Effector memory CD4-positive, alpha-beta T cell (primary cell): Measurements from ENCODE around the gene RAD51B.

ENCODE experiments used
- DNase-seq, 3 donors: peaks; one replicate each; pipeline ENCODE4 v3.0.0-alpha.2; 2020
- H3K27ac ChIP-seq: 2 replicates; pipeline ENCODE4 v1.7.0; 2013; ENCODE audit warnings: mild to moderate bottlenecking, low read length, moderate library complexity; ENCODE audit not compliant: insufficient read depth, poor library complexity, severe bottlenecking
- H3K27me3 ChIP-seq: replicated peaks from 2 replicates; pipeline ENCODE4 v1.7.0; 2013; ENCODE audit warnings: mild to moderate bottlenecking, low read length; ENCODE audit not compliant: insufficient read depth, control insufficient read depth, poor library complexity, severe bottlenecking
- H3K36me3 ChIP-seq: 2 replicates; pipeline ENCODE4 v1.7.0; 2013; ENCODE audit warnings: mild to moderate bottlenecking, low read length, moderate library complexity; ENCODE audit not compliant: control insufficient read depth, insufficient read depth
- H3K4me1 ChIP-seq: 2 replicates; pipeline ENCODE4 v1.7.0; 2013; ENCODE audit warnings: low read length, mild to moderate bottlenecking; ENCODE audit not compliant: control insufficient read depth, insufficient read depth, poor library complexity, severe bottlenecking
- H3K4me3 ChIP-seq: 2 replicates; pipeline ENCODE4 v1.7.0; 2013; ENCODE audit warnings: low read length, low read depth, mild to moderate bottlenecking; ENCODE audit not compliant: insufficient read depth, poor library complexity, severe bottlenecking
- H3K9me3 ChIP-seq: 2 replicates; pipeline ENCODE4 v1.7.0; 2013; ENCODE audit warnings: mild to moderate bottlenecking, low read length, moderate library complexity; ENCODE audit not compliant: control insufficient read depth

The RAD51B gene

GRCh38 chr14:68652433-68652690, 832.8 kb downstream of the RAD51B start:
- Histone ChIP-seq H3K9me3 (no peaks in the 10 kb centered on the region), H3K36me3 (no peaks in the 10 kb centered on the region), H3K4me1 (no peaks in the 10 kb centered on the region), H3K27ac (no peak overlapping the region), H3K4me3 (no peak overlapping the region), H3K27me3 (no peaks in the 10 kb centered on the region)
- DNase-seq, result no peak

DNA sequence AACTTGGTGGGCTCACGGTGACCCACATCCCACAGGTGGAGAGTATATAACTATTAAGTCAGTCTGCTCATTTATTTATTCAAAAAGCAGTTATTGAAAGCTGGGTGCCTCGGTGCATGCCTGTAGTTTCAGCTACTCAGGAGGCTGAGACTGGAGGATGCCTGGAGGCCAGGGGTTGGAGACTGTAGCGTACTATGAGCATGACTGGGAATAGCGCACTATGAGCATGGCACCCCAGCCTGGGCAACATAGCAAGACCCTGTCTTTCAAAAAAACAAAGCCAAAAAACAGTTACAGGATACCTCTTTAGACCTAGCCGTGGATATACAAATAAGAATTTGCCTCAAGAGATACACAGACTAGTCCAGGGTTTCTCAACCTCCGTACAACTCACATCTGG, 833.5 kb downstream of the RAD51B start:
- Histone ChIP-seq H3K27me3 (no peaks in the 10 kb centered on the region), H3K9me3 (no peaks in the 10 kb centered on the region)
- DNase-seq, result no peak

GRCh38 chr14:68653804-68654203, 834.2 kb downstream of the RAD51B start:
- H3K27me3 ChIP-seq, result no peaks in the 10 kb centered on the region
- no peaks in the 10 kb centered on the region for H3K4me1 ChIP-seq
- DNase-seq, result no peak
- no peak overlapping the region for H3K27ac ChIP-seq
- no peak overlapping the region for H3K4me3 ChIP-seq
- H3K9me3 ChIP-seq, result no peaks in the 10 kb centered on the region
- H3K36me3 ChIP-seq, result no peaks in the 10 kb centered on the region

More for the DNA sequence above, 833.5 kb downstream of the RAD51B start:
- Histone ChIP-seq H3K36me3 (no peaks in the 10 kb centered on the region), H3K4me3 (no peak overlapping the region), H3K27ac (no peak overlapping the region), H3K4me1 (no peaks in the 10 kb centered on the region)

- no peak for DNase-seq
Observed at GRCh38 chr14:68654471-68654941, 834.9 kb downstream of the RAD51B start.

GRCh38 chr14:68655021-68655831, 835.6 kb downstream of the RAD51B start:
- no peak for DNase-seq
- Histone ChIP-seq H3K4me1 (no peaks in the 10 kb centered on the region), H3K36me3 (no peaks in the 10 kb centered on the region), H3K9me3 (no peaks in the 10 kb centered on the region), H3K4me3 (no peak overlapping the region), H3K27ac (no peak overlapping the region), H3K27me3 (no peaks in the 10 kb centered on the region)

More at GRCh38 chr14:68654471-68654941, 834.9 kb downstream of the RAD51B start:
- Histone ChIP-seq H3K27ac (no peak overlapping the region), H3K4me1 (no peaks in the 10 kb centered on the region), H3K4me3 (no peak overlapping the region), H3K27me3 (no peaks in the 10 kb centered on the region), H3K36me3 (no peaks in the 10 kb centered on the region), H3K9me3 (no peaks in the 10 kb centered on the region)

DNA sequence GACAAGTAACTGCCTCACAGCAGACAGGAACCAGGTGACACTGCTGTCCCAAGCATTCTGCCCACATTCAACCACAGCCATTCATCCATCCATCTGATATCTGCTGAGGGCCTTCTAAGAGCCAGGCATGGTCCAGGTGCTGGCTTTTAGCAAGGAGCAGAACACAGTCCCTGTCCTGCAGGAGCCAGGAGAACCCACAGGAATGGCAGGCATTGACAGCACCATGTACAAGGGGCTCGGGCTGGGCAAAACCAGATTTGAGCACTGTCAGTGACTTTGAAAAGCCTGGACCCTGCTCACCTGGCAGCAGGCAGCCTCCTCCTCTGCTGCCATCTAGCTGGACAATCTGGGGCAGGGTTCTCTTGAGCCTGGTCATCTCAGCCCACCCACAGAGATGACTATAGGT, 836.3 kb downstream of the RAD51B start:
- H3K4me1 ChIP-seq, result no peaks in the 10 kb centered on the region

GRCh38 chr14:68656452-68656851, 836.9 kb downstream of the RAD51B start:
- Histone ChIP-seq H3K36me3 (no peaks in the 10 kb centered on the region), H3K4me1 (no peaks in the 10 kb centered on the region), H3K27ac (no peak overlapping the region), H3K27me3 (no peaks in the 10 kb centered on the region), H3K9me3 (no peaks in the 10 kb centered on the region), H3K4me3 (no peak overlapping the region)
- DNase-seq, result no peak

More for the DNA sequence above, 836.3 kb downstream of the RAD51B start:
- Histone ChIP-seq H3K36me3 (no peaks in the 10 kb centered on the region), H3K4me3 (no peak overlapping the region), H3K27ac (no peak overlapping the region), H3K9me3 (no peaks in the 10 kb centered on the region), H3K27me3 (no peaks in the 10 kb centered on the region)
- DNase-seq, result no peak

DNA sequence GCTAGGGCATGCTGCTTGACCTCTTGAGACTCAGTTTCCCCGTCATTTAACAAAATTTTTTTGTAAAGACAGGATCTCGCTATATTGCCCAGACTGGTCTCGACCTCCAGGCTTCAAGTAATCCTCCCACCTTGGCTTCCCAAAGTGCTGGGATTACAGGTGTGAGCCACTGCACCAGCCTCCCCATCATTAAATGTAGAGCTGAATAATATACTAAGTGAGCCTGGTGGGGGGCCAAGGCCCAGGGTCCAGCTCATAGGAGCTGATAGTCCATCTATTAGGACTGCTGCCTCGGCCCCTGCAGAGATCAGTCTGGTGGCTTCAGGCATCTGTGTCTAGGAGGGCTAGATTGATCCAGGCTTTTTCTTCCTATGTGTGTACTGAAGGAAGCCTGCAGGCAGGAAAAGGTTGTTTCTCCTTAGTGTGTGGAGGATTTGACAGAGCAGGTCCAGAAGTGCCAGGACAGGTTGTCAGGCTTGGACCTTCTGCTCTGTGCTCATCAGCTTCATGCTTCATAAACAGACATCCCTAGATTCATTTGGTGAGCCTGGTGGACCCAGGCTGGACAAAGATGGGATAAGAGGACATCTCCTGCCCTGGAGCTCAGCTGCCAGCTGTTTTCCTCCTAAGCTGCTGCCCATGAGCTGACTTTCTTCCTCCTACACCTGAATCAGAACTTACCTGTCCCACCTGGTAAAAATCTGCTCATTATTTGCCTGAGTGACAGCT, 837.9 kb downstream of the RAD51B start:
- Histone ChIP-seq H3K27me3 (no peaks in the 10 kb centered on the region), H3K4me3 (no peak overlapping the region), H3K36me3 (no peaks in the 10 kb centered on the region), H3K4me1 (no peaks in the 10 kb centered on the region), H3K9me3 (no peaks in the 10 kb centered on the region), H3K27ac (no peak overlapping the region)
- DNase-seq, result no peak

- Histone ChIP-seq H3K4me1 (no peaks in the 10 kb centered on the region), H3K27ac (no peak overlapping the region), H3K4me3 (no peak overlapping the region), H3K36me3 (no peaks in the 10 kb centered on the region), H3K9me3 (no peaks in the 10 kb centered on the region), H3K27me3 (no peaks in the 10 kb centered on the region)
- no peak for DNase-seq
Observed at GRCh38 chr14:68658029-68658509, 838.5 kb downstream of the RAD51B start.
